NAMALWA (cell line): ENCODE results near the gene RGS3.

ENCODE experiments used
- DNase-seq: peaks from one replicate; pipeline ENCODE4 v3.0.0-alpha.2; 2015; ENCODE audit warnings: low spot score

Gene RGS3

DNA sequence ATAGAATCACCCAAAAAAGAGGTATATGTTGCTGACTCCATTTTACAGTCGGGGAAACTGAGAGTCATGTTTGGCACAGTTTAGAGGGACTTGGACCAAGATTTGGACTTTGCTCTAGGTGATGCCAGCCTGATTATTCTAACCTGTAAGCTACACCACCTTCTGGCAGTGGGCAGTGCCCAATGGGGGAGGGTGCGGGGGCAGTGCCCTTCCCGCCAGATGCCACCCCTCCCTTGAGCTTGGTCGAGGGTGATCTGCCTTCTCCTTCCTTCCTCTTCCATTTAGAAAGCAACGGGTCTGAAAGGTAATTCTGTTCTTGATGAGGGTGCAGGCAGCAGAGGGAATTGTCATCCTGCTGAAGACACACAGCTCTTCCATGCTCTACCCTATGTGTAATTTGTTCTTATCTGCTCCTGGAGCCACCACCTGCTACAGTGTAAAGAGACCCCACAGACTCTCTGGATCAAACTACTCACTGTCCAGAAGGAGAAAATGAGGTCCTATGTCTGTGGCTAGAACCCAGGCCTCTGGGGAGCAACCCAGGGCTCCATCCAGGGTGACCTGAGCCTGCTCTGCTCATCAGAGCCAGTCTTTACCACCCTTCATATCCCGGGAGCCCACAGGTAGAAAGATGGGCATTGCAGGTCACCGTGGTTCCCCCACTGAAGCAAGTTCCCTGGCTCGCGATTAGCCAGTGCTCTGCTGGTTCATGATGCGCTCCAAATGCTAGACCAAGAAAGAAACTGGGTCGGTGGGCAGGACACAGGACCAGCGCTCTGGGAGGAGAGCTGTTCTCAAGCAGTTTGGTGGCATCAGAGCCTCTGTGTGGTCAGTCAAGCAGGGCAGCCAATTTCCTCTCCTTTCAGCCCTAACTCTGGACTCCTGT, 156.2 kb downstream of the RGS3 start:
- DNase-seq: no peak

DNA sequence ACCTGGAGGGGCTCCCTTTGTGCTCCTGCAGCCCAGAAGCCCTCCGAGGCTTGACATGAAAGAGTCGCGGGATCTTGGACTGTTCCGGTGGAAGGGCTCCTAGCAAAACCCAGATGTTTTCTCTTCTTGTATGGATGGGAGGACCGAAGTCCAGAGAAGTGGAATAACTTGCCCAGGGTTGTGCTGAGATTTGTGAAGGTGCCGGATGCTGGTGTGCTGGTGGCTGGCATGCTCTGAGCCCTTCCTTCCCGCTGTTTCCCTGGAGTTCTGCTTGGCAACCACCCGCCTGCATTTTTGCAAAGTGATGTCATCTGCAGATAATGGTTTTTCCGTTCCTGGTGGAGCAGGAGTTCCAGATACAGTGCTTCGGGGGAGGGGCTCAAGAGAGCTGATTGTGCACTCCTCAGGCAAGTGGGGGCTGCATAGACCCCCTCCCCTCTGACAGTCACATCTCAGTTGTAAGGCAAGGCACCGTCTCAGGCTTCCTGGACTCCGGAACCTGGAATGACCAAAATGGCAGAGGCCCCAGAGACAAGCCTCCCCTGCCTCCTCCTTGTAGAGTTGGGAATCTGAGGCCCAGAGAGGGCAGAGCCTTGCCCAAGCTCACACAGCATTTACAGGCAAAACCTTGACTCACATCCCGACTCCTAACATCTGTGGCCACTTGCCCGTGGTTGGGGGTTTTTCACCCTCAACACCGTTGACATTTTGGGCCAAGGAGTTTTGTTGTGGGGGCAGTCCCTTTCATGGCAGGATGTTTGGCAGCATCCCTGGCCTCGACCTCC, 157.0 kb downstream of the RGS3 start:
- DNase-seq: no peak

DNA sequence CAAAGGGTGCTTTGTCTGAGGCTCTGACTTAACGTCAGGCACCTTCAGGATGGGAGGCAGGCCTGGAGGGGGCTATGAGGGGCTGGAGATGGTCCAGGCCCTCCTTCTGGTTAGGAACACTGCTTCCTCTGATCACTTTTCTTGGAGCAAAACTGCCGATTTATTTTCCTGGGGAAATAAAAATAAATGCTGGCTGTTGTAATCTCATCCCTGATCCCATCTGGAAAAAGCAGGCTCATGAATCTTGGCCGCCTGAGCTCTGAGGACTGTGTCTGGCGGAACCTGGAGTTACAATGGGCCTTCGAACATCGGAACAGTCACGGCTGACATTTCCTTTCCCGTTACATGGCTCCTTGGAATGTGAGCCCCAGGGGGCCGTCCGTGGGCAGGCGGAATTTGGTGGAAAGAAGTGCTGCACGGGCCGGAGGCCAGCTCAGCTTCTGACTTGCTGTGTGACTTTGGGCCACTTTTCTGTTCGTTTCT, 157.8 kb downstream of the RGS3 start:
- no peak for DNase-seq

DNA sequence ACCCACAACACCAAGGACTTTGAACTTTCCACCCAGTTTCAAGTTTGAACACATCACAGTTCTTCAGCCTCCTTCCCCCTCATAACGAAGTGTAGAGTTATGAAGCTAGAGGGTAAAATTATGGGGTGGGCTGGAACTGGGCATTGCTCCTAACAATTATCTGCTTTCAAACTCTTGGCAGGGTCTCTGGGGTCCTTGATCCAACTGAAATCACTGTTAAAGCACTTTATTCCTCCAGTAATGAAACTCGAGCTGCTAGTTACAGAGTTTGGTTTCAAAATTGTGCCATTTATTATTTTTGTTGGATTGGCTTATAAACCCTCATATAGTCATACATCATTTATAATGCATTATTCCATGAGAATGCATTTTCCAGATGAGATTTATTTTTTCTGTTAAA, 158.5 kb downstream of the RGS3 start:
- DNase-seq: no peak

DNA sequence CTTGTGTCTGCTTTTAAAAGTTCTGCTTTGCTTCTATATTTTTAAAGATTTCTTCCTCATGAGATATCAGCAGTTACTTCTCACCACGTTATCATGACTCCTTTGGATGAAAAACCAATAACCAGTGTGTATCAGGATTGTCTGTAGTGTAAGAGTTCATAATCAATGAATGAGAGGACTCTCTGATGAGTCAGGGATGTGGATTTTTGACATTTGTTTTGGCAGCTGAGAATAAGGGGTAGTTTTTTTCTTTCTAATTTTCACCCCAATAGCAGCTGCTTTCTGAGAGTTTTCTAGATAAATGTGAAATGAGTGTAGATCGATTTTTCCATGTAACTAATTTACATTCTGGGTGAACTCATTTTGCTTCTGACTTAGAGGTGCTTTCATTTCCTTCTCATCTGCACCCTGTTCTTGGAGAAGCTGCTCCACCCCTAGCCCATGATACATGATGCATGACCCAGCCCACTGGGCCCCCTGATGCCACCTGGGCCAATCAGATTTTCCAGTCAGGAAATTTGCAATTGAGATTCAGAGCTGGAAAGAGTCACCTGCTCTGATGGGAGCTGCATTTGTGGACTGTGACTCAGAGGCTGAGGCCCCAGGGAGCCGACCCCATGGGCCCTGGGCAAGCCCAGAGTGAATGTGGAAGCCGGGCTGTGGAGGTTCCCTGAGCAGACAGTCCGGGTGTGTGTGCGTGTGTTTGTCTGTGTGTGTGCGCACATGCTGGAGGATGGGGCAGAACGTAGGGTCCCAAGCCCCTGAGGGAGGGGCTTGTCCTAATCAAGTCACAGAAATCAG, 159.3 kb downstream of the RGS3 start:
- DNase-seq: peak; percentile 52

DNA sequence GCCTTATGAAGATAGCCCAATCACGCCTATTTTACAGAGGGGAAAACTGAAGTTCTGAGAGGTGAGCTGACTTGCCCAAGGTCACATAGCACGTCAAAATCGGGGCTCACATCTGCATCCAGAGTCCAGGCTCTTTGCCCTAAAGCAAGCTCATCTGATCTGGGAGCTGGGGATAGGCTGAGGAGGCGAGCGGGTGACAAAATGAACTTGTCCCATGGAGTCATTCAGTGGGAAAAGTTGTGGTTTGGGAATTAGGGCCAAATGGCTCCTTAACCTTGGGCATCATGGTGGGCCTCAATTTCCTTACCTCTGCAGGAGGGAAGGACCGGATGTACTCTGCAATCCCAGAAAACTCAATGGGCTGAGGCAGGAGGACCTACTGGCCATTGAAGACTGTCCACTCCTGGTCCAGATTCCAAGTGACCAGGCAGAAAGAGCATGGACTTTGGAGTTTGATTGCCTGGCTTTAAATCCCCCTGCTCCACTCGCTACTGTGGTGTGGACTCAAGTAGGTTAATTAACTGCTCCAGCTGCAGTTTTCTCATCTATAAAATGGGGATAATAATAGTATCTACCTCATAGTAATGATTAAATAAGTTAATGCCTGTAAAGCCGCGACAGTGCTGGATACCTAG, 160.4 kb downstream of the RGS3 start:
- no peak for DNase-seq

DNA sequence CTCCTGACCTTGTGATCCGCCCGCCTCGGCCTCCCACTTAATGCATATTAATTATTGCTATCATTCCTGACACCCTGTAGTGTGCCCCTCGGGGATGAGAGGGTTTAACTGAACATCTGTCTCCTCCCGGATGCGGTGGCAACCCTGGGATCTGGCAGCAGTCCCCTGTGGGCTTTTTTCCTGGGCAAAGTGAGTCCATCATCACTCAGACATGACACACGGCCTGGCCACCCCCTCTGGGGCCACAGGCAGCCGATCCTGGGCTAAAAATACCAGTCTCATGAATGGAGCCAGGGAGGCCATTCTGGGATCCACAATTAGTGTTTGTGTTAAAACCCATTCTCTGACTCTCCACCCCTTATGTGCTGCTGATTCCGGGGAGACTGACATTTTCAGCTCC, 161.2 kb downstream of the RGS3 start:
- no peak for DNase-seq

DNA sequence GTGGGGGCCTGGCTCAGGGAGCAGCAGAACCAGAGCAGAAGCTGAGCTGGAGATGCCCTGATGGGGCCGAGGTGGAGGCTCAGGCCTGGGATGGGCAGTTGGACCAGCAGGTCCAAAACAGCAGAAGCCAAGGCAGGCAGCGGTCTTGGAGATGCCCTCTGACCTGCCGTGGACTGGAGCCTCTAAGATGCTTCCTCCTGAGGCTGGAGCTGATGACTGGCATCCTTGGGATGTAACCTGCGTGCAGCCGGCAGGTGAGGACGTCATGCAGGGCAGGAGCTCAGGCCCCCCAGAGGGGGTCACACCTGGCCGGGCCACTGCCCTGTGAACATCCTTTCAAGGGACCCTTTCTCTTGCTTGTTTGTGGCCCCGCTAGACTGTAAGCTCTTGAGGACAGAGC, 162.0 kb downstream of the RGS3 start:
- no peak for DNase-seq

DNA sequence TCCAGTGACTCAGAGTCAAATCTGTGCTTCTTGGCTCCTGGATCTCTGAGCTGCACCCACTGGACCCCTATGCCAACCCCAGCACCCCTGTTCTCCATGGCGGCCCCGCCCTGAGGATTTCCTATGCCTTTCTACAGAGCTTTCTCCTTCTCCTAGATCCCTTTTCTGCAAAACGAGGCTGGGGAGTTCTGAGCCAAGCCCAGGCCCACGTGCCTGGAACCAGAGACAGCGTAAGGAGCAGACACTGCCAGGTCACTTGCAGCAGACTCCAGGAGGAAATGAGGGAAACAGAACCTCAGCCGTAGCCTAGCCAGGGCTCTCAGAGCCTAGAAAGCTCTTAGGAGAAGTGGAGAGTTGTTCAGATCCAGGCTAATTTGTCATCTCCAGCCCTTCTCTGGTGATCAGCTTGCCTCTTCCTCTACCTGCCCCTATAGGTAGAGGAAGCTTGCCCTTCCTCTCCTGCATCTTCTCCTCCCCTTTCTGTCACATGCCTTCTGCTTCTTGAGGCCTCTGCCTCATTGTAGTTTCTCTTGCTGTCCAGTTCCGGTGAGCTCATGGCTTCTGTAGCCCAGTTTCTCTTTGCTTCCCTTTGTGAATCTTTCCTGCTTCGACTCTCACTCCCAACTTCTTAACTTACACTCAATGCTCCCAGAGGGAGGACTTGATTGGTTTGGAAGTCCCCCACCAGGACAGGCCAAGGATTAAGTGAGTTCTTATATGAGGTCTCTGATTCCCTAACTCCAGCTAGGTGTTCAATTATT, 163.4 kb downstream of the RGS3 start:
- DNase-seq: no peak

DNA sequence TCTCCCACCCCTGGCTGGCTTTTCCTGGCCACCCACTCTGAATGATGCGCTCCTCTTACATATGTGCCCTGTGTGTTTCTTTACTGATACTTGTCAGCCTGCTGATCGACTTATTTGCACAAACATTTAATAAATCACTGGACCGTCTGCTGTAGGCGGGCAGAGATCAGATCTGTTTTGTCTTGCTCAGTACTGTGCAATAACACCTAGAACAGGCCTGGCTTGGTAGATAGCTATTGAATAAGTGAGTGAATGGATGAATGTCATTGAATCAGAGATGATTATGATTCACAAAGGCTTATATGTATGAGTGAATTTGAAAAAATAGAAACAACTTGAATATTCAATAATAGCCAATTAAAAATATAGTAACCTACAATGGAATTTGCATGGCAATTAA, 165.1 kb downstream of the RGS3 start:
- no peak for DNase-seq

DNA sequence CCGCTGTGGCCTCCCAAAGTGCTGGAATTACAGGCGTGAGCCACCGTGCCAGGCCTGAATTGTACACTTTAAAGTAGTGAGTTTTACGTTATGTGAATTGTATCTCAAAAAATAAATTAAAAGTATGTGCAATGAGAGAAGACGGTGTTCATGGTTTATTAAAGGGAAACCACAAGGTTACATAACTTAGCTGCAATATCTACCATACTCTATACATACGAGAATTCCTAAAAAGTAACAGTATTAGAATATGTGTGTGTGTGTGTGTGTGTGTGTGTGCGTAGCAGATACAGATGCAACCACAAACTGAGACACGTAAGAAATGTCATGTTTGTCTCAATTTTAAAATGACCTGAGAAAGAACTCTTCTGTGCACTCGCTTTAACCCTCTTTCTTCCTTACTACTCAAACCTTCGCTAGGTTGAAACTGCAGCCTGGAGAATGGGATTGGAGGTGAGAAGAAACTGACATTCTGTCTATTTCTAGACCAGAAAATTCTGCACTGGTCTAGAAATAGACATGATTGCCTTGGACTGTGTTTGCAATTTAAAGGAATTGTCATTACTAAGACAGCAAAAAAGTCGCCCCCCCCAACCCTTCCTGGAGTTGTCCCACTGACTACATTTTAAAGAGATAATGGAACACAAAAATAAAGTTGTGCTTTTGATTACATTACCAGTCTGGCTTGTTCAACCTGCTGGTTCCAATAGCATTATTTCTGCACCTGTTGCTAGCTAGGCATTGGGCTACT, 167.0 kb downstream of the RGS3 start:
- DNase-seq: no peak

DNA sequence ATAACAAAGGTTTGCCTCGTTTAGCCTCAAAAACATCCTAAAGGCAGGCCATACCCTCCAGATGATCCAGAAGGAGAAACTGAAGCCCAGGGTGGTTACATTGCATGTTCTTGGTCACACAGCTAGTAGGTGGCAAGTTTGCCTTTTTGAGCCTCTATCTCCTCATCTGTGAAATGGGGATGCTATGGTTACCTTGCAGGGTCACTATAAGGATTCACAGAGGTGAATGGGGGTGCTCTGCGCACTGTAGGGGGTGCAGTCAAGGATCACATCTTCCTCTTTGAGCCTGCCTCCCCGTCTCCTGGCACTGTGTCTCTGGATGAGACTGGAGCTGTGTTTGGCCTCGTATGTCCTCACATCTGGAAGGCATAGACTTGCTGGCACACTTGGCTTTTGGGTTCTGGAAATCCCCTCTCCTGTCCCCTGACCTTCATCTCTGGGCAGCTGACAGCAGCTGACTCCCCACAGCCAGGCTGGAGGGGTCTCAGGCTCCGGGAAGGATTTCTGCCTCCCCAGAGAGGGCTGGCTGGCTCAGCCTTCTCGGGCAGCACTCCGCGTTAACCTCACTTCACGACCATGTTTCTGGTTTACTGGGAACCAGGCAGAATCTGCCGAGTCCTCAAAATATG, 167.7 kb downstream of the RGS3 start:
- no peak for DNase-seq

DNA sequence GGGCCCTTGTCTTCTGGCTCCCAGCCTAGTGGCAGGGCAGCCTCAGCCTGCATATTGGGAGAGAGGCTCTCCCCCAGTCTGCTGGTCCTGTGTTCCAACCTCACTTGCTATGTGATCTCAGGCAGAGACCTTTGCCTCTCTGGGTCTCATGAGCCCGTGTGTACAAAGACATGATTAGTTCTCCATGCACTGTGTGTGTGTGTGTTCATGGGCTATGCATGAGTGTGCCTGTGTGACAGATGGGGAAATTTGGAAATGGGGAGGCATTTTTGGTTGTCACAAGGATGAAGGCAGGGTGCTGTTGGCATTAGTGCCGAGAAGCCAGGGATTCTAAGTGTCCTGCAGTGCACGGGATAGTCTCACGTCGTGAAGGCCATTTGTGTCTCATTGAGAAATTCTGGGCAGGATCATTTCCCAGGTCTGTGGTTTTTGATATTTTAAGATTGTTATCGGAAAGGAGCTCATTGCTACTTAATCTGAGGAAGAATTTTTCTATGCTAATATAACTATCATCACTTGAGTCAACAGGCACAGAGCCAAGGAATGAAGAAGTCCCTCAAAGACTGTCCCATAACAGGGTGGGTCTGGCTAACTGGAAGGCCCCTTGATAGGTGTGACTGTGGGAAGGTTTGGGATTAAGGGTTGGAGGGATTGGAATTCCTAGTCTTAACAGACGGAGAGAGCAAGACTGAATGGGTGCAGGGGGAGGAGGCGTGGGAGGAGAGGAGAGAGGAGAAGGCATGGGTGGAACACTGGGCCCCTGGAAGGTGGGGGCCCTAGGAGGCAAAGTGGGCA, 168.5 kb downstream of the RGS3 start:
- no peak for DNase-seq

DNA sequence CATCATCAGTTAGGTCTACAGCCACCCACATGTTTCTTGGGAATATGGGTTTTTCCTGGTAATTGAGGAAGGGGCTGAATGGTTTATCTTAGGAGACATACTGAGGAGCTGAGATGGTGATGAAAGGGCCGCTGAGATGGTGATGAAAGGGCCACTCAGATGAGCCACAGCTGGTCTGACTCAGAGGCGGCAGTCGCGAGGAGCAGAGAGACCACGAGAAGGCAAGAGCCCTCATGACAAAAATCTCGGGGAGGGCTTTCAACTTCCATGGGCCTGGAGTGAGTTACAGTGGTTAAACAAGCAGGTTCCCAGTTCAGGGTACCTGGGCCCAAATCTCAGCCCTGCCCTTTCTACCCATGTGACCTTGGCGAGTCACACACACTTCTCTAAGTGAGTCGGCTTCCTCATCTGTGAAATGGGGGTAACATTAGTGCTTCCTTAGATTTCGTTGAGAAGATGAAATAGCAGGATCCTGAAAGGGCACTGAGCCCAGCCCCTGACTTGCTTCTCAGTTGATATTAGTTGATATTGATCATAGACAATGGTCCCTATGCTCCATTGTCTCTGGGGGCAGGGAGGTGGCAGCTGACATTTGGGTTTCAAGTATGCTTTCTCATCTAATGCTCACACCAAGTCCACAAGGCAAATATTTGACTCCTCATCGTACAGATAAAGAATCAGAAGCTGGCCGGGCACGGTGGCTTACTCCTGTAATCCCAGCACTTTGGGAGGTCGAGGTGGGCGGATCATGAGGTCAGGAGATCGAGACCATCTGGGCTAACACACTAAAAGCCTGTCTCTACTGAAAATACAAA, 169.5 kb downstream of the RGS3 start:
- no peak for DNase-seq

DNA sequence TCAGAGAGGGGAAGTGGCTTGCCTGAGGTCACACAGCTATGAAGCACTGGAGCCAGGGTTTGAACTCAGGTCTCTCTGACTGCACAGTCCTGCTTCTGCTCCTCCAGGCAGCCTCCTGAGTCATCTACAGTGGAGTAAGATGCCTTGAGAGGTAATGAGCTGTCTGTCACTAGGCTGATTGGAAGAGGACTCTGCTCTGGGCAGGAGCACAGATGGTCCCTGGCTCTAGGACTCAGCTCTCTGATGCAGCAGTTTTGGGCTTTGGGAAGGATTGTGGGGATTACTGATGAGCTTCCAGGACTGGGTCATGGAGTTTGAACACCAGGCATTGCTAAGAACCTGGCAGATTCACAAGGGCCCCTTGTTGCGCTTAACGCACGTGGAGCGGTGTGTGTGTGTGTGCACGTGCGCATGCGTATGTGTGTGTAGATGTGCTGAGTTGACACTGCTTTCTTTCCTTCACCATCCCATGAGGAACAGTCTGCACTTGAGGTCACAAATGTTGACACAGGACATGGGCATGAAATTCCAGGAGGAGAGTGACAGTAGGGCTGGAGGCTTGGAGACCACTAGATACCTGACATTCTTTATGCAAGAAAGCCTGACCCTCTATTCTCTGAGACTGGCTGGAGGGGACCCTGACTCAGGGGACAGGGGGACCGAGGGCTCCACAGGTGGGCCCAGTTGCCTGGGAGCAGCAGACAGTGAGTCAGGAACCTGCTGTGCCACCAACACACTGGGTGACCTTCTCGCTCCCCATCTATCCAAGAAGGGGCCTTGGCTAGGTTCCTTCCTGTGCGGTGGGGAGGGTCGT, 170.5 kb downstream of the RGS3 start:
- no peak for DNase-seq

DNA sequence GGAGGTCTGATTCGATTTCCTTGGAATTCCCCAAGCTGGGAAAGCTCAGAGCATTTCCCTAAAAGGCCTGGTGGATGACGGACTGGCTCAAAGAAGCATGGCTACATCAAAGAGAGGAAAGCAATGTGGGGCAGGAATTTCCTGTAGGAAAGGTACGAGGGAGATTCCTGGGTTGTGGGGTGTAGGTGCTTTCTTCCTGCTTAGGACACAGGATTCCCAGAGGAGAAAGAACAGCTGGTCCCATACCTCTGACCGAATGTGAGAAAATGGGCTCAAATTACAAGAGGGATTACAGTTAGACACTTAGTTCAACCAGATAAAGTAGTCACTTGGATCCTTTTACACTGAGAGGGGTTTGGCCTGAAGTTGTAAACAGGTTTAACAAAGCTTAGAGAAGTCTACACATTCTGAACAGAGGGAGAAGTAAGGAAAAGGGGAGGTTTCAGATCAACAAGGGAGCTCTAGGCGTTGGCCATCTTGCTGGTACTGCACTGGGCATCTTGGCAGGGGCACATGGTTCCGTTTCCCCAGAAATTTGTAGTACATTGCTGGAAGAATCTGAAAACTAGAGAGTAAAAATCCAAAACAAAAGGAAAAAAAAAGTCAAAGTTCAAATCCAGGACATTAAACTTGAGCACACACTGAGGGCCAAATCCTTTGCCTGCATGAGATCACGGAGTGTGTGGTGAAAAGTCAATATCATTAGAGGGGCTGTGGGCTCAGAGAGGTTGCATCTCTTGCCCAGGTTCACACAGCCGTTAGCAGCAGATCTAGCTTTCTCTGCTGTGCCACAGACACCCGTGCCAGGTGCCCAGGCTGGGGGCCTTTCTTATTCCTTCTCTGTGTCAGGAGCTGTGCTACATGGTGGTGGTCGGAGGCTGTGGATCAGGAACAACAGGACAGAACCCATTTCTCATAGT, 171.3 kb downstream of the RGS3 start:
- no peak for DNase-seq
